Keratinocyte (primary cell): ENCODE results near the gene MYBPC2.

Source experiments
- CTCF ChIP-seq, 3 experiments: IDR thresholded peaks in 1 of 3; conservative IDR thresholded peaks in 1 of 3; optimal IDR thresholded peaks in 1 of 3; 2 replicates in 2 of 3; 3 replicates in 1 of 3; pipeline versions ENCODE3 to v1.5.1; 2011; ENCODE audit warnings: low read length in 3 of 3, mild to moderate bottlenecking in 3 of 3, moderate library complexity in 2 of 3, control low read depth in 1 of 3, inconsistent platforms in 1 of 3; ENCODE audit not compliant: insufficient read depth in 2 of 3; ENCODE audit errors: extremely low read depth in 1 of 3
- EZH2 ChIP-seq: IDR thresholded peaks from one replicate; pipeline ENCODE4 v1.6.1; 2012; ENCODE audit warnings: inconsistent platforms, mild to moderate bottlenecking, low read length, moderate library complexity

- no peak for TF ChIP-seq CTCF (optimal IDR thresholded peaks at IDR 0.05 in 1 of 3, IDR thresholded peaks at IDR 0.05 in 1 of 3, conservative IDR thresholded peaks at IDR 0.05 in 1 of 3; ENCODE audit: extremely low read depth in 1 of 3, insufficient read depth in 2 of 3, low read length in 3 of 3)
- TF ChIP-seq EZH2: no peak
These were observed 74.0 kb downstream of the MYBPC2 start for GRCh38 chr19:50506700-50507099.
